Tibial nerve (tissue), 4 donors: ENCODE measurements around the gene CSAD. TPM values are rescaled to one million over a fixed set of nuclear protein-coding genes. Genes with fewer than 3 reads are reported as not detected.

Source experiments
- DNase-seq, 2 donors: peaks; one replicate each; pipeline ENCODE4 v3.0.0-alpha.2; 2019; ENCODE audit warnings: low spot score in 2 of 2
- H3K27ac ChIP-seq, 4 donors: fragments of 200-600 bp; sonication (generic) in 3 of 4; one replicate each; pipeline ENCODE4 v1.5.1; 2017 to 2019; ENCODE audit warnings: mild to moderate bottlenecking in 1 of 4
- H3K27me3 ChIP-seq, 2 donors: fragments of 200-600 bp; sonication (generic) in 1 of 2; one replicate each; pipeline versions ENCODE4 v1.5.1 to v1.6.0; 2017 to 2019
- H3K36me3 ChIP-seq, 3 donors: fragments of 200-600 bp; sonication (generic); one replicate each; pipeline ENCODE4 v1.5.1; 2018 to 2019
- H3K4me1 ChIP-seq, 4 donors: fragments of 200-600 bp; sonication (generic) in 3 of 4; one replicate each; pipeline ENCODE4 v1.5.1; 2017 to 2019
- H3K4me3 ChIP-seq, 4 donors: fragments of 200-600 bp; sonication (generic) in 3 of 4; one replicate each; pipeline ENCODE4 v1.5.1; 2017 to 2019; ENCODE audit warnings: mild to moderate bottlenecking in 1 of 4, moderate library complexity in 1 of 4
- H3K9me3 ChIP-seq, 4 donors: fragments of 200-600 bp; sonication (generic) in 3 of 4; one replicate each; pipeline ENCODE4 v1.5.1; 2017 to 2019
- EP300 ChIP-seq, 2 donors: sonication (generic); formaldehyde crosslinking; IDR thresholded peaks; one replicate each; pipeline ENCODE4 v1.6.1; 2017; ENCODE audit warnings: antibody characterized with exemption in 2 of 2, mild to moderate bottlenecking in 1 of 2
- POLR2A ChIP-seq, 2 donors: fragments of 450-650 bp; IDR thresholded peaks; one replicate each; pipeline ENCODE4 v1.6.1; 2017; ENCODE audit warnings: antibody characterized with exemption in 2 of 2, mild to moderate bottlenecking in 2 of 2, moderate library complexity in 2 of 2
- WGBS, 2 donors: methylation state at CpG; one replicate each; pipeline ENCODE4 v1.1.5; 2018; 5-methylcytosine and 5-hydroxymethylcytosine counted together
- total RNA-seq, 4 donors: library from RNA; depleted of rRNA; stranded (reverse); fragments of >200 nt; gene quantifications; one replicate each; pipeline ENCODE4 v1.1.0, GENCODE V29; 2016
- TF ChIP-seq, protein P1 (sequence below), 5 experiments: fragments of 200-600 bp in 3 of 5; fragments of 450-650 bp in 2 of 5; sonication (generic) in 3 of 5; IDR thresholded peaks; one replicate each; pipeline ENCODE4 v1.5.1; 2016 to 2019; ENCODE audit warnings: antibody characterized with exemption in 5 of 5, mild to moderate bottlenecking in 3 of 5, moderate library complexity in 2 of 5

Gene CSAD
- total RNA-seq, 4 donors from 2014 or later = 52.4 to 90.6 (median 78.7) TPM

DNA sequence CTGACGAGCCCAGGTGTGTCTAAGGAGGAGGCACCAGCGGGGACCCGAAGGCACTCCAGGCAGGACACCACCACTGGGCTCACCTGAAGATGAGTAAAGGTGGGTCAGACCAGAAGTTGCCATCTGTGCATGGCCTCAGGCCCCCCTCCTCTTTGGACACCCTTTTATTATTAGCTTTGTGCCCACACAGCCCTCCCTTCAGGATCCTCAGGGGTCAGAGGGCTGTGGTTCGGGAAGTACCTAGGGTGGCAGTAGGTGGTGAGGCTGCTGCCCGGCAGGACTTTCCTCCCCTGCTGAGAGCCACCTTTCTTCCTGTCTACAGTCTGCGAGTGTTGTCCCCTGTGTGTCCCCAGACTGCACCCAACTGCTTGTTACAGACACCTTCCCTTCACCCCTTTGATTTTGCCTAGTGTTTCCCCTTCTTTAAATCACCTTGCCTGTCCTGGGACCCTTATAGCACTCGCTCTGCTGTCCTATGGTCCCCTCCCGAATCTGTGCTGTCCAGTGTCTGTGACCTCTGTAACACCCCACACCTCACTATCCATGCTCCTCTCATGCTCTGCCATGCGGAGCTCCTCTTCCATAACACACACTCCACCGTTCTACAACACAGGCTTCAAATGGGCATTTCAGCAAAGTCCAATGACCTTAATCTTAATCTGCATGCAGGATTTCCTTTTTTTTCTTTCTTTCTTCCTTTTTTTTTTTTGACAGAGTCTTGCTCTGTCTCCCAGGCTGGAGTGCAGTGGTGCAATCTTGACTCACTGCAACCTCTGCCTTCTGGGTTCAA is 51.8 kb downstream of the CSAD start:
- no peaks in the 10 kb centered on the region for H3K36me3 ChIP-seq
- H3K9me3 ChIP-seq = no peaks in the 10 kb centered on the region
- no peak overlapping the region for H3K4me3 ChIP-seq
- no peaks in the 10 kb centered on the region for H3K4me1 ChIP-seq
- H3K27ac ChIP-seq = no peak overlapping the region
- TF ChIP-seq POLR2A (IDR thresholded peaks at IDR 0.05) = no peak
- TF ChIP-seq, protein P1, sequence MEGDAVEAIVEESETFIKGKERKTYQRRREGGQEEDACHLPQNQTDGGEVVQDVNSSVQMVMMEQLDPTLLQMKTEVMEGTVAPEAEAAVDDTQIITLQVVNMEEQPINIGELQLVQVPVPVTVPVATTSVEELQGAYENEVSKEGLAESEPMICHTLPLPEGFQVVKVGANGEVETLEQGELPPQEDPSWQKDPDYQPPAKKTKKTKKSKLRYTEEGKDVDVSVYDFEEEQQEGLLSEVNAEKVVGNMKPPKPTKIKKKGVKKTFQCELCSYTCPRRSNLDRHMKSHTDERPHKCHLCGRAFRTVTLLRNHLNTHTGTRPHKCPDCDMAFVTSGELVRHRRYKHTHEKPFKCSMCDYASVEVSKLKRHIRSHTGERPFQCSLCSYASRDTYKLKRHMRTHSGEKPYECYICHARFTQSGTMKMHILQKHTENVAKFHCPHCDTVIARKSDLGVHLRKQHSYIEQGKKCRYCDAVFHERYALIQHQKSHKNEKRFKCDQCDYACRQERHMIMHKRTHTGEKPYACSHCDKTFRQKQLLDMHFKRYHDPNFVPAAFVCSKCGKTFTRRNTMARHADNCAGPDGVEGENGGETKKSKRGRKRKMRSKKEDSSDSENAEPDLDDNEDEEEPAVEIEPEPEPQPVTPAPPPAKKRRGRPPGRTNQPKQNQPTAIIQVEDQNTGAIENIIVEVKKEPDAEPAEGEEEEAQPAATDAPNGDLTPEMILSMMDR (IDR thresholded peaks at IDR 0.05) = no peak
- TF ChIP-seq EP300 (IDR thresholded peaks at IDR 0.05) = no peak
- no peak for DNase-seq
- 85 to 88% methylated on average over 9 to 10 of the region's 10 CpGs for WGBS, 2 donors
- no peaks in the 10 kb centered on the region for H3K27me3 ChIP-seq

DNA sequence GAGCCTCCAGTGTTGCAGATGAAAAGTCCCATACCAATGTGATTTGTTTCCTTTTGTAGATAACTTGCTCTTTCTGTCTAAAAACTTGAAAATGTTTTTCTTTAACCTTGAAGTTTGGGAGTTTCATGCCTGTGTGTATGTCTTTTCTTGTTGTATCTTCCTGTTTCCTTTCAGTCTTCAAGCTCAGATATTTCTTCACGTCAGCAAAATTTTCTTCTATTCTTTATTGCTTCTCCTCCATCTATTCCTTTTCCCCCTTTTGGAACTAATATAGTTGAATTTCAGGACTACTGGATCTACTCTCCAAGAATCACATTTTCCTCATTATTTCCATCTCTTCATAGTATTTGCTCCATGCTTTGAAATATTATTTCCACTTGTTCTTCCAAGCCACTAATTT is 53.6 kb downstream of the CSAD start:
- Histone ChIP-seq H3K4me3 (no peak overlapping the region), H3K36me3 (no peaks in the 10 kb centered on the region), H3K4me1 (no peaks in the 10 kb centered on the region), H3K27ac (no peak overlapping the region), H3K9me3 (no peaks in the 10 kb centered on the region), H3K27me3 (no peaks in the 10 kb centered on the region)
- WGBS, 2 donors = 76 to 83% methylated on average over 1 of the region's 1 CpG
- TF ChIP-seq, protein P1 (IDR thresholded peaks at IDR 0.05) = no peak
- TF ChIP-seq EP300 (IDR thresholded peaks at IDR 0.05) (no peak), POLR2A (IDR thresholded peaks at IDR 0.05) (no peak)
- no peak for DNase-seq

DNA sequence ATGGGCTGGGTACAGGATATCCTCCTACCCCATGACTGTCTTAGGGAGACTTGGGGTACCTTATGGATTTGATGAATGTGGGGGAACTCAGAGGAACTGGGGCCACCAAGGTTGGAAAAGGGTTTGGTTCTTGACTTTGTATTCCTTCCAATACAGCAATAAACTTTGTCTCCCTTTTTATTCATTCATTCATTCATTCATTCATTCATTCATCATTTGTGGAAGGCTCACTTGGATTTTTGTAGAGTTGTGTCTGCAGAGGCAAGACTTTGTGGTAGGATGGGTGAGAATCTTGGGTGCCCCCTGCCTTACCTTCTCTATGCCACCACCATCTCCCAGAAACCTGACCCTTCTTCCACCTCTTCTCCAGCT is 56.4 kb downstream of the CSAD start:
- Histone ChIP-seq H3K36me3 (no peaks in the 10 kb centered on the region), H3K4me1 (no peaks in the 10 kb centered on the region), H3K27me3 (no peaks in the 10 kb centered on the region), H3K27ac (no peak overlapping the region), H3K9me3 (no peaks in the 10 kb centered on the region), H3K4me3 (no peak overlapping the region)
- TF ChIP-seq, protein P1 (IDR thresholded peaks at IDR 0.05) = no peak
- TF ChIP-seq EP300 (IDR thresholded peaks at IDR 0.05) (no peak), POLR2A (IDR thresholded peaks at IDR 0.05) (no peak)
- DNase-seq = no peak

DNA sequence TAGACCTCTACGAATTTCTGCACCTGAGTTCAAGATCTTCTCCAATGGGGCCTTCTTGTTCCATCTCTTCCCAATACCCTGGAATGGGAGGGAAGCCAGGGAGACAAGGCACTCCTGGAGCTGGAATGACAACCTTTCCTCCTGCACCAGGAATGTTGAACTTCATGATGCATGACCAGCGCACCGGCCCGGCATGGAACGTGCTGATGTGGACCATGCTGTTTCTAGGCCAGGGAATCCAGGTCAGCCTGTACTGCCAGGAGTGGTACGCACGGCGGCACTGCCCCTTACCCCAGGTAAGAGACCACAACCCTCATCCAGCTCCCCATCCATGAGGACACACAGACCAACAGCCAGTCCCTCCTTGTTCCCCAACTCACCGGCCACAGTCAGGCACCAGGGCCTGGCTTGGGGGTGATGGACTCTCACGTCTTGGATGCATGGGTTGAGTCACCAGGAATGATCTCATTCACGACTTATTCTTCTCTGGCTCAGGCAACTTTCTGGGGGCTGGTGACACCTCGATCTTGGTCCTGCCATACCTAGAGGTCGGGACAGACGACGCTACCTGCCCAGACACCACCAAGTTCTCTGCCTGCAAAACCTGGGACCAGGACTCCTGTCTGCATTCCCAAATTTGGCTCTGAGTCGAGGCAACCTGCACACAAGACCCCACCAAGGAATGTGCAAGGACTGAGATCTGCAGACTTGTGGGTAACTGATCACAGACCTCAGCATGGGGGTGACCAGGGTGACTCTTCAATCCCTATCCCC is 57.0 kb downstream of the CSAD start:
- no peaks in the 10 kb centered on the region for H3K27me3 ChIP-seq
- no peaks in the 10 kb centered on the region for H3K4me1 ChIP-seq
- no peak overlapping the region for H3K27ac ChIP-seq
- no peak overlapping the region for H3K4me3 ChIP-seq
- no peaks in the 10 kb centered on the region for H3K36me3 ChIP-seq
- H3K9me3 ChIP-seq = no peaks in the 10 kb centered on the region
- DNase-seq = no peak
- TF ChIP-seq POLR2A (IDR thresholded peaks at IDR 0.05) = no peak
- WGBS, 2 donors = 88 to 91% methylated on average over 16 of the region's 16 CpGs

DNA sequence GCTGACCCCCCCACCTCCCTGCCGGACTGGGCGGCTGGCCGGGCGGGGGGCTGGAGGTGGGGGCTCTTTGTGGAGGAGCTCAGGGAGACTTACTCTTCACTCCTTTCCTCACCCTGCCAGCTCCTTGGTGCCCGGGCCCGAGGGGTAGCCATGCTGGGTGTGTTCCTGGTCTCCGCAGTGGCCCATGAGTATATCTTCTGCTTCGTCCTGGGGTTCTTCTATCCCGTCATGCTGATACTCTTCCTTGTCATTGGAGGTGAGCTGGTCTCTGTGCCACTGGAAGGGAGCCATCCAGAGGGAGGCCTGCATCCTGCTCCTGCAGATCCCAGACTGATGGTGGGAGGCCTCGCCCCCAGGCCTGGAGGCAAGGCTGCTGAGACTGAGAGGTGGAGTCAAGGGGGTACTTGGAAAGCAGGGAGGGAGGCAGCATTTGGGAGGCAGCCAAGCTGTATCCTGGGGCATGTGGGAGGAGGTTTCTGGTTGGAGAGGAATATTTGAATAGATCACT is 57.7 kb downstream of the CSAD start:
- H3K4me3 ChIP-seq = peak overlapping the region in 1 of 4 donors; percentile 26
- DNase-seq = no peak
- 85 to 91% methylated on average over 2 to 8 of the region's 10 CpGs for WGBS, 2 donors
- H3K27ac ChIP-seq = no peak overlapping the region
- H3K4me1 ChIP-seq = no peaks in the 10 kb centered on the region
- H3K9me3 ChIP-seq = no peaks in the 10 kb centered on the region
- H3K36me3 ChIP-seq = no peaks in the 10 kb centered on the region
- H3K27me3 ChIP-seq = no peaks in the 10 kb centered on the region
- no peak for TF ChIP-seq EP300 (IDR thresholded peaks at IDR 0.05)
- TF ChIP-seq, protein P1 (IDR thresholded peaks at IDR 0.05) = no peak
- no peak for TF ChIP-seq POLR2A (IDR thresholded peaks at IDR 0.05)
